Heart right ventricle (tissue), 16 donors: ENCODE data around the gene LEMD3. TPM values are rescaled to one million over a fixed set of nuclear protein-coding genes. Genes with fewer than 3 reads are reported as not detected.

Experiments
- ATAC-seq, 8 donors: fragments of 200-7000 bp; cut with Tn5 transposase; one replicate each; pipeline ENCODE4 v1.9.1; 2020; ENCODE audit warnings: mild to moderate bottlenecking in 8 of 8, moderate library complexity in 8 of 8, moderate number of reproducible peaks in 1 of 8
- DNase-seq, 2 donors: peaks; one replicate each; pipeline ENCODE4 v3.0.0-alpha.2; 2020
- H3K27ac ChIP-seq, 10 donors: fragments of 200-600 bp; sonication (generic) in 2 of 10; one replicate each; pipeline versions ENCODE4 v1.5.0 to v1.8.0; 2020 to 2022; ENCODE audit warnings: mild to moderate bottlenecking in 3 of 10
- H3K27me3 ChIP-seq, 7 donors: fragments of 200-600 bp; one replicate each; pipeline ENCODE4 v1.8.0; 2021 to 2022; ENCODE audit warnings: mild to moderate bottlenecking in 2 of 7
- H3K36me3 ChIP-seq, 9 donors: fragments of 200-600 bp; sonication (generic) in 1 of 9; one replicate each; pipeline versions ENCODE4 v1.5.0 to v1.8.0; 2020 to 2022; ENCODE audit warnings: mild to moderate bottlenecking in 2 of 9
- H3K4me1 ChIP-seq, 9 donors: fragments of 200-600 bp; sonication (generic) in 1 of 9; one replicate each; pipeline versions ENCODE4 v1.5.0 to v1.8.0; 2020 to 2022; ENCODE audit warnings: mild to moderate bottlenecking in 4 of 9
- H3K4me3 ChIP-seq, 10 donors: fragments of 200-600 bp; sonication (generic) in 2 of 10; one replicate each; pipeline versions ENCODE4 v1.5.0 to v1.8.0; 2020 to 2022; ENCODE audit warnings: mild to moderate bottlenecking in 7 of 10, moderate library complexity in 2 of 10
- H3K9me3 ChIP-seq, 11 donors: fragments of 200-600 bp in 10 of 11; sonication (generic) in 2 of 11; one replicate each; pipeline versions ENCODE4 v1.5.0 to v1.8.0; 2013 to 2022; ENCODE audit warnings: mild to moderate bottlenecking in 2 of 11, control low read depth in 1 of 11, moderate library complexity in 1 of 11
- CTCF ChIP-seq, 9 donors: fragments of 200-600 bp; sonication (generic) in 2 of 9; IDR thresholded peaks; one replicate each; pipeline versions ENCODE4 v1.5.0 to v1.8.0; 2021 to 2022; ENCODE audit warnings: antibody characterized with exemption in 9 of 9, mild to moderate bottlenecking in 5 of 9, moderate library complexity in 1 of 9
- WGBS, 2 donors: extraction: QIAGEN DNeasy Blood & Tissue Kit; methylation state at CpG; one replicate each; pipeline ENCODE4 v1.1.7; 2013; ENCODE audit warnings: inconsistent platforms in 1 of 2; 5-methylcytosine and 5-hydroxymethylcytosine counted together
- intact Hi-C, 10 donors: fragments of 100-400 bp; cut with DNase I; formaldehyde crosslinking; loops; one replicate each; pipeline versions ENCODE4 v1.11.1 to v1.14.2; 2022
- polyA plus RNA-seq, 2 donors: library from polyadenylated mRNA; stranded (reverse); fragments of 200-250 nt; gene quantifications; one replicate each; pipeline ENCODE4 v1.2.3, GENCODE V29; 2013
- total RNA-seq, 10 donors: library from RNA; stranded (reverse); fragmentation: NEBNext Ultra II Directional in 3 of 10; extraction: Animal tissue kit (Norgen Biotek cat#: 25700) in 3 of 10; gene quantifications; one replicate each; pipeline versions ENCODE4 v1.2.1 to v1.2.4, GENCODE V29; 2021 to 2023
- donor health status: Arrhythmogenic right ventricular cardiomyopathy.
- donor health status: ischemic (EF 13 %, LVEDD 7.1; RV severe dilation, severe dysfunction).
- donor health status: healthy with polysubstance abuse.
- donor health status: DM: no; HTN: yes; CAD: no.
- donor health status: DM: no; HTN: no; CAD: no.
- donor health status: ischemic (EF 25% LVEDD 6.9; RV normal size, moderate dysfunction).
- donor health status: ischemic (EF 25% LVEDD 5.7; RV mildly dilated, moderate dysfunction).
- donor health status: healthy.
- donor health status: DM: yes; HTN: yes; CAD: no.
- donor health status: Ischemic cardiomyopathy.
- donor health status: ischemic (EF 35%, LVEDD 5.7; RV mildly dilated, moderate dysfunction).
- donor health status: nonischemic (EF 11% LVEDD 7.7; RV severe dilation, severe dysfunction).
- donor health status: DM: yes; HTN: yes; CAD: no.
- donor health status: PGD.
- donor health status: ischemic (EF 29% LVEDD 5.4; RV normal size, mild dysfunction).
- donor health status: nonischemic (EF 23%, LVEDD 6.1; RV moderate dilation, normal function).

LEMD3 gene
- total and polyA plus RNA-seq, 12 donors, result 4.5 to 16.3 (median 11.9) TPM

- no peak for ATAC-seq
- WGBS, 2 donors, result 97 to 100% methylated on average over 2 of the region's 2 CpGs
- H3K27ac ChIP-seq, result no peak overlapping the region
- DNase-seq, result no peak
- peaks cover 0 to 9% (median 0%) of the 10 kb centered on the region in 9 donors for H3K36me3 ChIP-seq
- no peaks in the 10 kb centered on the region for H3K27me3 ChIP-seq
- H3K9me3 ChIP-seq, result peaks cover 0 to 17% (median 6%) of the 10 kb centered on the region in 11 donors
- intact Hi-C loops, result no loop called here
- H3K4me1 ChIP-seq, result peaks cover 0 to 30% (median 10%) of the 10 kb centered on the region in 9 donors
- H3K4me3 ChIP-seq, result no peak overlapping the region
- no peak for TF ChIP-seq CTCF (IDR thresholded peaks at IDR 0.05)
Measured at GRCh38 chr12:65199604-65200003, 30.2 kb downstream of the LEMD3 start.

GRCh38 chr12:65200007-65200665, 30.8 kb downstream of the LEMD3 start:
- WGBS, 2 donors, result 95 to 99% methylated on average over 6 of the region's 6 CpGs
- H3K4me1 ChIP-seq, result peaks cover 0 to 30% (median 8%) of the 10 kb centered on the region in 9 donors
- ATAC-seq (no peak), DNase-seq (no peak)
- peaks cover 0 to 17% (median 6%) of the 10 kb centered on the region in 11 donors for H3K9me3 ChIP-seq
- intact Hi-C loops, result no loop called here
- no peak overlapping the region for H3K27ac ChIP-seq
- TF ChIP-seq CTCF (IDR thresholded peaks at IDR 0.05), result no peak
- H3K36me3 ChIP-seq, result peaks cover 0 to 9% (median 0%) of the 10 kb centered on the region in 9 donors
- H3K27me3 ChIP-seq, result no peaks in the 10 kb centered on the region
- no peak overlapping the region for H3K4me3 ChIP-seq

- Histone ChIP-seq H3K9me3 (no peaks in the 10 kb centered on the region), H3K4me1 (peaks cover 0 to 37% (median 4%) of the 10 kb centered on the region in 9 donors), H3K36me3 (no peaks in the 10 kb centered on the region), H3K27me3 (no peaks in the 10 kb centered on the region), H3K4me3 (no peak overlapping the region), H3K27ac (no peak overlapping the region)
- DNase-seq, result no peak
- no peak for ATAC-seq
- no peak for TF ChIP-seq CTCF (IDR thresholded peaks at IDR 0.05)
- intact Hi-C loops, result no loop called here
Measured at GRCh38 chr12:65203376-65203775, 34.0 kb downstream of the LEMD3 start.

GRCh38 chr12:65204886-65205525, 35.6 kb downstream of the LEMD3 start:
- intact Hi-C loops, result loop anchor here in 2 of 10 donors (5.0 kb wide), 1 partner anchor 33 kb away; no protein-coding TSS in a partner anchor
- peaks cover 0 to 47% (median 20%) of the 10 kb centered on the region in 9 donors for H3K4me1 ChIP-seq
- no peak for ATAC-seq
- no peak overlapping the region for H3K4me3 ChIP-seq
- no peaks in the 10 kb centered on the region for H3K27me3 ChIP-seq
- H3K9me3 ChIP-seq, result no peaks in the 10 kb centered on the region
- WGBS, 2 donors, result 85 to 99% methylated on average over 2 of the region's 2 CpGs
- H3K36me3 ChIP-seq, result no peaks in the 10 kb centered on the region
- no peak for DNase-seq
- no peak overlapping the region for H3K27ac ChIP-seq
- no peak for TF ChIP-seq CTCF (IDR thresholded peaks at IDR 0.05)
